ENCODE measurements around the gene HS3ST5.

DNA sequence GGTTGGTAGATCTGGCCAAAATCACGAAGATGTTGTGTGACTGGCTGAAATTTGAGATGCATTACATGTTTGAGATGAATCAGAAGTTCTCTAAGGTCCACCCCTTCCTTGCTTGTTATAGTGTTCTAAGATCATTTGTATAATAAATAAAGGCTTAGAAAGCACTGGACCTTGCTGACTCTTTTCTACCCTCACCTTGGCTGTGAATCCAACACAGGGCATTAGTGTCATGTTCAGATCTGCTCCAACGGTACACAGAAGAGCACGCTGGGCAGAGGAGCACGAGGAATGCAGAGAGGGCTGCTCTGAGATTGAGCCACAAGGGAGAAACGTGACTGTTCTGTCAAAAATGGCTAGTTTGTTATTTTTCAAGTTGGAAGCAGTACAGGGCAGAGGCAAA lies 202.4 kb downstream of the HS3ST5 start:
- TF ChIP-seq EGR1 (IDR thresholded peaks at IDR 0.05; ENCODE audit: low read depth in 2 of 2): no peak
- TF ChIP-seq, protein P1, sequence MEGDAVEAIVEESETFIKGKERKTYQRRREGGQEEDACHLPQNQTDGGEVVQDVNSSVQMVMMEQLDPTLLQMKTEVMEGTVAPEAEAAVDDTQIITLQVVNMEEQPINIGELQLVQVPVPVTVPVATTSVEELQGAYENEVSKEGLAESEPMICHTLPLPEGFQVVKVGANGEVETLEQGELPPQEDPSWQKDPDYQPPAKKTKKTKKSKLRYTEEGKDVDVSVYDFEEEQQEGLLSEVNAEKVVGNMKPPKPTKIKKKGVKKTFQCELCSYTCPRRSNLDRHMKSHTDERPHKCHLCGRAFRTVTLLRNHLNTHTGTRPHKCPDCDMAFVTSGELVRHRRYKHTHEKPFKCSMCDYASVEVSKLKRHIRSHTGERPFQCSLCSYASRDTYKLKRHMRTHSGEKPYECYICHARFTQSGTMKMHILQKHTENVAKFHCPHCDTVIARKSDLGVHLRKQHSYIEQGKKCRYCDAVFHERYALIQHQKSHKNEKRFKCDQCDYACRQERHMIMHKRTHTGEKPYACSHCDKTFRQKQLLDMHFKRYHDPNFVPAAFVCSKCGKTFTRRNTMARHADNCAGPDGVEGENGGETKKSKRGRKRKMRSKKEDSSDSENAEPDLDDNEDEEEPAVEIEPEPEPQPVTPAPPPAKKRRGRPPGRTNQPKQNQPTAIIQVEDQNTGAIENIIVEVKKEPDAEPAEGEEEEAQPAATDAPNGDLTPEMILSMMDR (IDR thresholded peaks at IDR 0.05; ENCODE audit: low read depth, low read length, missing input control): no peak
- TF ChIP-seq RAD21 (IDR thresholded peaks at IDR 0.05): no peak
- TF ChIP-seq YY1 (IDR thresholded peaks at IDR 0.05): no peak
- TF ChIP-seq, protein P2, sequence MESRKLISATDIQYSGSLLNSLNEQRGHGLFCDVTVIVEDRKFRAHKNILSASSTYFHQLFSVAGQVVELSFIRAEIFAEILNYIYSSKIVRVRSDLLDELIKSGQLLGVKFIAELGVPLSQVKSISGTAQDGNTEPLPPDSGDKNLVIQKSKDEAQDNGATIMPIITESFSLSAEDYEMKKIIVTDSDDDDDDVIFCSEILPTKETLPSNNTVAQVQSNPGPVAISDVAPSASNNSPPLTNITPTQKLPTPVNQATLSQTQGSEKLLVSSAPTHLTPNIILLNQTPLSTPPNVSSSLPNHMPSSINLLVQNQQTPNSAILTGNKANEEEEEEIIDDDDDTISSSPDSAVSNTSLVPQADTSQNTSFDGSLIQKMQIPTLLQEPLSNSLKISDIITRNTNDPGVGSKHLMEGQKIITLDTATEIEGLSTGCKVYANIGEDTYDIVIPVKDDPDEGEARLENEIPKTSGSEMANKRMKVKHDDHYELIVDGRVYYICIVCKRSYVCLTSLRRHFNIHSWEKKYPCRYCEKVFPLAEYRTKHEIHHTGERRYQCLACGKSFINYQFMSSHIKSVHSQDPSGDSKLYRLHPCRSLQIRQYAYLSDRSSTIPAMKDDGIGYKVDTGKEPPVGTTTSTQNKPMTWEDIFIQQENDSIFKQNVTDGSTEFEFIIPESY (IDR thresholded peaks at IDR 0.05): no peak
